GM21447 (cell line): ENCODE results near the gene SSR4.
"Not testable (repeated sequence)": the region's sequence is repeated elsewhere in the genome, so short reads cannot be mapped to it uniquely, and the experiment has no call there.

Experiments used
- ATAC-seq: cut with Tn5 transposase; IDR thresholded peaks from one replicate; pipeline ENCODE4 v1.9.1; 2021; ENCODE audit not compliant: unreplicated experiment

The SSR4 gene

GRCh38 chrX:153794018-153794896, at the start of gene SSR4, which contains the start of gene IDH3G:
TSS of gene SSR4 (plus strand) at chrX:153794668. CDS start at chrX:153794688, 20 bp downstream.
TSS of gene IDH3G (minus strand) at chrX:153794375. CDS start at chrX:153794326, 49 bp downstream.
- peak; percentile 93 for ATAC-seq

GRCh38 chrX:153745067-153745433, 49.4 kb upstream of the SSR4 start:
- not testable (repeated sequence) for ATAC-seq

- ATAC-seq: no peak
These were observed 48.1 kb upstream of the SSR4 start for GRCh38 chrX:153746359-153746758.

- ATAC-seq: not testable (repeated sequence)
These were observed 47.5 kb upstream of the SSR4 start for GRCh38 chrX:153746991-153747390.

- not testable (repeated sequence) for ATAC-seq
These were observed 45.5 kb upstream of the SSR4 start for GRCh38 chrX:153749017-153749416.

GRCh38 chrX:153750127-153750774, 44.2 kb upstream of the SSR4 start:
- no peak for ATAC-seq

- no peak for ATAC-seq
These were observed 39.3 kb upstream of the SSR4 start for GRCh38 chrX:153755136-153755535.

- ATAC-seq: no peak
These were observed 32.6 kb upstream of the SSR4 start for GRCh38 chrX:153761863-153762262.

GRCh38 chrX:153762626-153763173, 31.8 kb upstream of the SSR4 start:
- no peak for ATAC-seq

GRCh38 chrX:153763298-153763932, 31.1 kb upstream of the SSR4 start:
- no peak for ATAC-seq

GRCh38 chrX:153763989-153764755, 30.3 kb upstream of the SSR4 start, which contains the start of gene PLXNB3:
TSS of gene PLXNB3 (plus strand) at chrX:153764249. CDS start at chrX:153765536, 1,287 bp downstream.
- ATAC-seq: no peak

- ATAC-seq: no peak
These were observed 29.7 kb upstream of the SSR4 start for GRCh38 chrX:153764786-153765137.

- no peak for ATAC-seq
These were observed 29.1 kb upstream of the SSR4 start for GRCh38 chrX:153765138-153766079.

- no peak for ATAC-seq
These were observed 28.2 kb upstream of the SSR4 start for GRCh38 chrX:153766098-153766817.

GRCh38 chrX:153766871-153767673, 27.4 kb upstream of the SSR4 start:
- no peak for ATAC-seq

- ATAC-seq: no peak
These were observed 26.8 kb upstream of the SSR4 start for GRCh38 chrX:153767674-153768055.

- ATAC-seq: no peak
These were observed 25.9 kb upstream of the SSR4 start for GRCh38 chrX:153768311-153769157.
